ENCODE data around the gene MTFMT.
"Not testable (repeated sequence)": the region's sequence is repeated elsewhere in the genome, so short reads cannot be mapped to it uniquely, and the experiment has no call there.

MTFMT gene

GRCh38 chr15:65028921-65029735 is at the start of gene MTFMT:
Gene MTFMT (minus strand): TSS chr15:65029639. CDS start chr15:65029613, 26 bp downstream.
- DNase-seq (ENCODE audit: low read depth) = peak; percentile 95

DNA sequence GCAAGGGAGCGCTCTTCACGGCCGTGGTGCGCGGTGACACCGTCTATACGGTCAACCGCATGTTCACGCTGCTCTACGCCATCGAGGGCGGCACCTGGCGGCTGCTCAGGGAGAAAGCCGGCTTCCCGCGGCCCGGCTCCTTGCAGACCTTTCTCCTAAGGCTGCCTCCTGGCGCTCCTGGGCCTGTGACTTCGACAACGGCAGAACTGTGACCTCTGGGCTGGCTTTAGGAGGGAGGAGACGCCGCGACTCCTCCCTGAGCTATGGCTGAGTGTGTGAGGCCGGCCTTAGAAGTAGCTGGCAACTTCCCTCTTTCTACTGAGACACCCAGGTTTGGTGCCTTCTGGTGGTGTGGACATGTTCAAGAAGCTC is 48.5 kb upstream of the MTFMT start:
- peak; percentile 27 for DNase-seq (ENCODE audit: low read depth)

GRCh38 chr15:65077291-65077980 is 48.0 kb upstream of the MTFMT start:
- DNase-seq (ENCODE audit: low read depth) = no peak

DNA sequence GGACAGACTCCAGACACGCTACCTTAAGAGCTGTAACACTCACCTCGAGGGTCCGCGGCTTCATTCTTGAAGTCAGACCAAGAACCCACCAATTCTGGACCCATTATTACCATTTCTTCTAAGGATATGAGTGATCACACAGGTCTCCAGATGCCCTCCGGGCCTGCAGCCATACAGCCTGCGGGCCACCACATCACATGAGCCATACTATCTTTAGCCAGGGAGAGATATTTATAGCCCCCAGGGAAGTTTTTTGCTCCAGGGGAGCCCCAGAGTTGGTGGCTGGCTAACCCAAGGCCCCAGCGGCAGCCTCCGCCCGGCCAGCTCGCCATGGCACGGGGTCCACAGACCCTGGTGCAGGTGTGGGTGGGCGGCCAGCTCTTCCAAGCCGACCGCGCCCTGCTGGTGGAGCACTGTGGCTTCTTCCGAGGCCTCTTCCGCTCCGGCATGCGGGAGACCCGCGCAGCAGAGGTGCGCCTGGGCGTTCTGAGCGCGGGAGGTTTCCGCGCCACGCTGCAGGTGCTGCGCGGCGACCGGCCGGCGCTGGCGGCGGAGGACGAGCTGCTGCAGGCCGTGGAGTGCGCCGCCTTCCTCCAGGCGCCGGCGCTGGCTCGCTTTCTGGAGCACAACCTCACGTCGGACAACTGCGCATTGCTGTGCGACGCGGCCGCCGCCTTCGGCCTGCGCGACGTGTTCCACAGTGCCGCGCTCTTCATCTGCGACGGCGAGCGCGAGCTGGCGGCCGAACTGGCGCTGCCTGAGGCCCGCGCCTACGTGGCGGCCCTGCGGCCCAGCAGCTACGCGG is 47.2 kb upstream of the MTFMT start, which contains the start of gene KBTBD13:
TSS of gene KBTBD13 (plus strand) at position 261 of the 805 bp plus-strand sequence. CDS start at position 331, 70 bp downstream.
- no peak for DNase-seq (ENCODE audit: low read depth)

DNA sequence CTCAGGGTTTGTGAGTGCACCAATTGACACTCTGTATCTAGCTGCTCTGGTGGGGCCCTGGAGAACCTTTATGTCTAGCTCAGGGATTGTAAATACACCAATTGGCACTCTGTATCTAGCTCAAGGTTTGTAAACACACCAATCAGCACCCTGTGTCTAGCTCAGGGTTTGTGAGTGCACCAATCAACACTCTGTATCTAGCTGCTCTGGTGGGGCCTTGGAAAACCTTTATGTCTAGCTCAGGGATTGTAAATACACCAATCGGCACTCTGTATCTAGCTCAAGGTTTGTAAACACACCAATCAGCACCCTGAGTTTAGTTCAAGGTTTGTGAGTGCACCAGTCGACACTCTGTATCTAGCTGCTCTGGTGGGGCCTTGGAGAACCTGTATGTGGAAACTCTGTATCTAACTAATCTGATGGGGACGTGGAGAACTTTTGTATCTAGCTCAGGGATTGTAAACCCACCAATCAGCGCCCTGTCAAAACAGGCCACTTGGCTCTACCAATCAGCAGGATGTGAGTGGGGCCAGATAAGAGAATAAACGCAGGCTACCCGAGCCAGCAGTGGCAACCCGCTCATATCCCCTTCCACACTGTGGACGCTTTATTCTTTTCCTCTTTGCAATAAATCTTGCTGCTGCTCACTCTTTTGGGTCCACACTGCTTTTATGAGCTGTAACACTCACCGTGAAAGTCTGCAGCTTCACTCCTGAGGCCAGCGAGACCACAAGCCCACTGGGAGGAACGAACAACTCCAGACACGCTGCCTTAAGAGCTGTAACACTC is 46.4 kb upstream of the MTFMT start:
- DNase-seq (ENCODE audit: low read depth) = not testable (repeated sequence)

DNA sequence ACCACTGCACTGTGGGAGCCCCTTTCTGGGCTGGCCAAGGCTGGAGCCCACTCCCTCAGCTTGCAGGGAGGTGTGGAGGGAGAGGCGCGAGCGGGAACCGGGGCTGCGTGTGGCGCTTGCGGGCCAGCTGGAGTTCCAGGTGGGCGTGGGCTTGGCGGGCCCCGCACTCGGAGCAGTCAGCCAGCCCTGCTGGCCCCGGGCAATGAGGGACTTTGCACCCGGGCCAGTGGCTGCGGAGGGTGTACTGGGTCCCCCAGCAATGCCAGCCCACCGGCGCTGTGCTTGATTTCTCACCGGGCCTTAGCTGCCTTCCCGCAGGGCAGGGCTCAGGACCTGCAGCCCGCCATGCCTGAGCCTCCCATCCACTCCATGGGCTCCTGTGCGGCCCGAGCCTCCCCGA is 45.5 kb upstream of the MTFMT start:
- DNase-seq (ENCODE audit: low read depth) = not testable (repeated sequence)

- DNase-seq (ENCODE audit: low read depth) = no peak
These were observed 43.2 kb upstream of the MTFMT start for GRCh38 chr15:65072617-65073016.

DNA sequence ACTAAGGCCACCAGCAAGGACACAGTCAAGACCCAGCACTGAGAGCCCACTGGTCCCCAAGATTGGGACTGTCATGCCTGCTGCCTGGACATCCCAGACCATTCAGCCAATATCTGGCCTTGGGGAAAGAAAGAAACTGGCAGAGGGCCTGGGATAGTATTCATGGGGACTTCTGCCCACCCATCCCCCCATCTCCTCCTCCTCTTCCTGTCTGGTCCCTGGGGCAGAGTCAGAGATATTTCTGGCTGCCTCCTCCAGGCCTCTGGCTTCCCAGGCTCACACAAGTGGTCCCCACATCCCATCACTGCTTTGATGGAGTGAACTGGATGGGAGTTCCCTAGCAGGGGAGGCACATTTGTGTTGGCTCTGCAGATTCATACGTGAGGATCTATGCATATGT is 42.6 kb upstream of the MTFMT start:
- no peak for DNase-seq (ENCODE audit: low read depth)

DNA sequence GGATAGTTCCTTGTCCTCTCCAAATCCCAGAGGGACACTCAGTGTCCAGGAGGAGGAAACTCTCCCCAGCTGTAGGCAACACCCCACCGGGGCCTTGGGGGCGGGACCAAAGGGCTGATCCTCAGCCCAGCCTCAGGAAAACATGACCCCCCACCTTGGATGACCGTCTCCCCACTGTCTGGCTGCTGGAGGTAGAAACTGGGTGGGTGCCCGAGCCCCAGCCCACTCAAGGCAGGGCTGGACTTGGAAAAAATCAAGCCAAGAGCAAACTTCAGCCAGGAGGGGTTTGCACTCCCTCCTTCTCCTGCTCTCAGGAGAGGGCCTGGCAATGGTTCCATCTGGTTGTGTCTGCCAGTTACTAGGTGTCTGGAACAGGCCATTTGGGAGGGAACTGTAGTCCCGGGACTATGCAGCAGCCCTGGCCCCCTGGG is 42.0 kb upstream of the MTFMT start:
- no peak for DNase-seq (ENCODE audit: low read depth)

- no peak for DNase-seq (ENCODE audit: low read depth)
These were observed 40.5 kb upstream of the MTFMT start for GRCh38 chr15:65069779-65070546.

DNA sequence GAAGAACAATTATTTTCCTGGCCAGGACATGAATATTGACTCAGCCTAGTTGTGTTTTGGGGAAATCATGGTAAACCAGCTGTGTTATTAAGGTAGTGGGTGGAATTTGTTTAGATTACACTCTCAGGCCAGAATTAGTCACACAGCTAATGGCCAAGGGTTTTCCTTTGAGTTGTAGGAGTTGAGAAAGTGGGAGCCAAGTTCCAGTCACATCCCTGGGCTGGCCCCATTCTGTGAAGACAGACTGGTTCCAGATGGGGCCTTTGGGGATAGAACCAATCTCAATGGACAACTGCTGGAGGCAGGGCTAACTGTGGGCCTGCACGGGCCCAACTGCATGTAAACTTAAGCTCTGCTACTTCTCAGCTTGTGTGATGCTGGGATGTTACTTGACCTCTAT is 39.7 kb upstream of the MTFMT start:
- no peak for DNase-seq (ENCODE audit: low read depth)

DNA sequence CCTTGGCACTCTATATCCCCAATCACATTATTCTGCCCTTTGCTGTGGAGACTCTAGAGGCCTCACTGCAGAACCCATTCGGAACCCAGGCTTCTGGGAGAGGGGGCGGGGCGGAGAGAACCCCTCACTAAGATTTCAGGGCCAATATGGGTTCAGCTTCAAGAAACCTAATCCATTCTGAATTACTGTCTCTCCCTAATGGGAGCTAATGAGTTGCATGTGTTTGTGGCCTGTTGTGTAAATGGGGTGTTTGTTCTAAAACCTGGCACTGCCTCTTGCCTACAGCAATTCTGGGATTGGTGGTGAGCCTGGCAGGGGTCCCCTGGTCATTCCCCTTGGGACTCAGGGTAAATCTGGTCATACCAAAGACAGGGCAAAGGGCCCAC is 39.0 kb upstream of the MTFMT start:
- no peak for DNase-seq (ENCODE audit: low read depth)

DNA sequence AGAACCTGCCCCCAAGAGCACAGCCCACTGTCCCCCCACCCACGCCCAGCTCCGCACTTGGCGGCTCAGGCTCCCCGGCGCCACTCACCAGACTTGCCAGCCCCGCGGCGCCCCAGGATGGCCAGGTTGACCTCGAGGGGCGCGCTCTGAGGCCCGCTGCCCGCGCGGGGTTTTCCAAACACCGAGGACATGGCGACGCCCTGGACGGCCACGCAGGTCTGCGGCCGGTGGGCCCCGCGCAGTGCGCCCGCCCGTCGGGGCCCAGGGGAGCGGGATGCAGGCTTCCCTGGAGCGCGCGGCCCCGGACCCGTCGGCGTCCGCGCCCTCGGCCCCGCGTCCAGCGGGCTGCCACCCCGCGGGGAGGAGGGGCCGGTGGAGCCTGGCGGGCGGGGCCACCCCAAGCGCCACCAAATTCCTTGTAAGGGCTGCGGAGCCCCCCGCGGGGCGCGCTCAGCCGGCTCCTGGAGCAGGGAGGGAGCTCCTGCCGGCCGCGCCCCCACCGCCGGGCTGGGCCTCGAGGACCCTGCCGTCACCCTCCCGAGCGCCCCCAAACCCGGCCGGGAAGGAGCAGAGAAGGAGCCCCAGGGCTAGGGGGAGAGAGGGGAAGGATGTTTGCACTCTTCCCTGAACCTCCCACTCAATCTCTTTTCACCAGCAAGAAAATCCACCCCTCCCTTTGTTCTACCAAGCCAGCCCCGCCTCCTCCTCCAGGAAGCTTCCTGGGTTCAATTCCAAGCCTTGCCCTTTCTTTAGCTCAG is 38.4 kb upstream of the MTFMT start, which contains the start of gene RASL12:
TSS of gene RASL12 (minus strand) at position 347 of the 758 bp plus-strand sequence. CDS start at position 191, 156 bp downstream.
- no peak for DNase-seq (ENCODE audit: low read depth)

GRCh38 chr15:65067317-65067644 is 37.8 kb upstream of the MTFMT start:
- no peak for DNase-seq (ENCODE audit: low read depth)

GRCh38 chr15:65066635-65067316 is 37.3 kb upstream of the MTFMT start:
- no peak for DNase-seq (ENCODE audit: low read depth)

DNA sequence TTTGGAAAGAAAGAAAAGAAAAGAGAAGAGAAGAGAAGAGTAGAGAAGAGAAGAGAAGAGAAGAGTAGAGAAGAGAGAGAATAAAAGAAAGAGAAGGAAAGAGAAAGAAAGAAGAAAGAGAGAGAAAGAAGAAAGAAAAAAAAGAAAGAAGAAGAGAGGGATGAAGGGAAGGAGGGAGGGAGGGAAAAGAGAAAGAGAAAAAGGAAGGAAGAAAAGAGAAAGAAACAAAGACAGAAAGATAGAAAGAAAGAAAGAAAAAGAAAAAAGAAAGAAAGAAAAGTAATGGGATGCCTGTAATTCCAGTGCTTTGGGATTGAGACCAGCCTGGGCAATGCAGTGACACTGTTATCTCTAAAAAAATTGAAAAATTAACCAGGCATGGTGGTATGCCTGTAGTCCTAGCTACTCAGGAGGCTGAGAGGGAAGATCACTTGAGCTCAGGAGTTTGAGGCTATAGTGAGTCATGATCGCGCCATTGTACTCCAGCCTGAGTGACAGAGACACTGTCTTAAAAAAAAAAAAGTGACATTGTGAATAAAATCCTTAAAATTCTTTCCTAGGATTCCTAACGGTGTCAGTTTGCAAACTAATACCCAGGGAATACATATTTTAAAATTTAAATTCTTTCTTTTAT is 36.7 kb upstream of the MTFMT start:
- no peak for DNase-seq (ENCODE audit: low read depth)

DNA sequence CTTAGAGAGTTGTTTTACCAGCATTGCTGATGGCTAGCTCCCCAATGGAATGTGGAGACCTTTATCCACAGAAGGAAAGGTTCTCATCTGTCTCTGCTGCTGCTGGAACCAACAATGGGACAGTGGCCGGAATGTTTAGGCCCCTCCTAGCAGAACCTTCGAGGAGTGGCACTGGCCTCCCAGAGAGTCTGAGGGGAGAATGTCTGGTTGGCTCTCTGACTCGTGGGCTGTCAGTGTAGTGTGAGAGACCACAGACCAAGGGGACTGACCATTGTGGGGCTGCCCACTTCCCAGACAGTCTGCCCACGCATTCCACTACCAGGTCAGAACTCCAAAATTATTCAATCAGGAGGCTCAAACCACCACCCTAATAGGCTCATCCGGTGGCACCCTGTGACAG is 33.3 kb upstream of the MTFMT start:
- DNase-seq (ENCODE audit: low read depth) = no peak

DNA sequence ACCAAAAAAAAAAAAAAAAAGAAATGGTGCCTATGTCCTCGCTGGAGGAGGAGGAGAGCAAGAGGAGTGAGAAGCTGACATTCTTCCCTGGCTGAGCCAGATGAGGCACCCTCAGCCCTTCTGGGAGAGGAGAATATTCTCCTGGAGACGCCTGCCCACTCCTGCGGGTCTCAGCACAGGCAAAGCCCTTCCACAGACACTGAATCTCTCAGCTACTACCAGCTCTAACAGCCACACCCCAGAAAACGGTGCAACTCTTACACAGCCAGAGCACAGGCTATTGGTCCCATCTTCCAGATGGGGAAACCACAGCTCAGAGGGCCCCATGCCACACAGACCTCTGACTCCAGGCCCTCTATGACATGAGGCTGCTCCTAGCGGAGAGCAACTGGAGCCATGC is 32.6 kb upstream of the MTFMT start:
- no peak for DNase-seq (ENCODE audit: low read depth)

All from activated T-cell treated with anti-CD3 and anti-CD28 coated beads for 1 hour (primary cell).